ENCODE results near the gene KCNK18.

DNA sequence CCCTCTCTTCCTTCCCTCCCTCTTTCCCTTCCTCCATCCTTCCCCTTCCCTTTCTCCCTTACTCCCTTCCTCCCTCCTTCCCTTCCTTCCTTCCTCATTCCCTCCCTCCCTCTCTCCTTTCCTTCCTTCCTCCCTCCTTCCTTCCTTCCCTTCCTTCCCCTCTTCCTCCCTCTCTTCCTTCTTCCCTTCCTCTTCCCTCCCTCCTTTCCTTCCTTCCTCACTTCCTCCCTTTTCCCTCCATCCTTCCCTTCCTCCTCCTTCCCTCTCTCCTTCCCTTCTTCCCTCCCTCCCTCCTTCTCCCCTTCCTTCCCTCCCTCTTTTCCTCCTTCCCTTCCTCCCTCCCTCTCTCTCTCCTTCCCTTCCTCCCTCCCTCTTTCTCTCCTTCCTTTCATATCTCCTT is 30.9 kb downstream of the KCNK18 start:
- no peak for TF ChIP-seq CTCF (IDR thresholded peaks at IDR 0.05; ENCODE audit: insufficient read depth, low read depth, low read length)
- no peak for TF ChIP-seq EZH2 (IDR thresholded peaks at IDR 0.05; ENCODE audit: insufficient read depth, low read length)

Data from astrocyte (in vitro differentiated cells and primary cell).